ENCODE data around the gene AXL. TPM values are rescaled to one million over a fixed set of nuclear protein-coding genes. Genes with fewer than 3 reads are reported as not detected.

The AXL gene
- total RNA-seq, 1 experiment from 2014 or later, result 27.7 TPM

DNA sequence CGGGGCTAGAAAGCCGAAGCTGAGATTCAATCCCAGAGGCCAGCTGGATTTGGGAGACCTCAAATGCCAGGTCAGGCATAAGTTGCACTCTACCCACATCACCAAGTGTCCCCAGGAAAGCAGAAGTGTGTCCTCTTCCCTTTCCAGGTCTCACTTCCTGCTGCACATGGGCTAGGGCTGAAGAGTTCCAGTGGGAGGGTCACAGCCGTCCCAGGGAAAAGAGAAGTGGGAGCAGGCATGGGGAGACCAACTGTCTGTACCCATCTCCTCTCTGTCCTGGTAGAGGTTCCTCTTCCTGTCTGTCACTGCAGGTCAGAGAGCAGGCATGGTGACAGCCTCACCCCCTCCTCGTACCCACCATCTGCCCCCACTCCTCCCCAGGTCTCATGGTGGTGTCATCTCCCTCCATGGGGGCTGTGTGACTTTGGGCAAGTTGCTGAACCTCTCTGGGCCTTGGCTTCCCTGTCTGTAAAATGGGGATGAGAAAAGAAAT, 14.8 kb downstream of the AXL start:
- no peak for DNase-seq (ENCODE audit: extremely low read depth, low read depth)

GRCh38 chr19:41234512-41235168, 15.6 kb downstream of the AXL start:
- no peak for DNase-seq (ENCODE audit: extremely low read depth, low read depth)

GRCh38 chr19:41235480-41235879, 16.5 kb downstream of the AXL start:
- no peak for DNase-seq (ENCODE audit: extremely low read depth, low read depth)

- no peak for DNase-seq (ENCODE audit: extremely low read depth, low read depth)
Observed at GRCh38 chr19:41238244-41238643, 19.2 kb downstream of the AXL start.

DNA sequence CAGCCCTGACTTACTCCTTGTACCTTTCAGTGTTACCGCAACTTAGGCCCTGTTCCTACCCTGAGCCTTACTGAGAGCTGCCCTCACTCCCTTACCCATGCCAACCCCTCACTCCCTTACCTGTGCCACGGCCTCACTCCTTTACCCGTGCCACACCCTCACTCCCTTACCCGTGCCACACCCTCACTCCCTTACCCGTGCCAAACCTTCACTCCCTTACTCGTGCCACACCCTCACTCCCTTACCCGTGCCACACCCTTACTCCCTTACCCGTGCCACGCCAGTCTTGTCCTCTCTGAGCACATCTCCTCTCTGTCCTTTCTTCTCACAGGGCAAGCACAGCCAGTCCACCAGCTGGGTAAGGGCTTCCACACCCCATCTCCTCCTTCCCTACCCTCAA, 20.3 kb downstream of the AXL start:
- no peak for DNase-seq (ENCODE audit: extremely low read depth, low read depth)

- no peak for DNase-seq (ENCODE audit: extremely low read depth, low read depth)
Observed at GRCh38 chr19:41239961-41240574, 21.0 kb downstream of the AXL start.

DNA sequence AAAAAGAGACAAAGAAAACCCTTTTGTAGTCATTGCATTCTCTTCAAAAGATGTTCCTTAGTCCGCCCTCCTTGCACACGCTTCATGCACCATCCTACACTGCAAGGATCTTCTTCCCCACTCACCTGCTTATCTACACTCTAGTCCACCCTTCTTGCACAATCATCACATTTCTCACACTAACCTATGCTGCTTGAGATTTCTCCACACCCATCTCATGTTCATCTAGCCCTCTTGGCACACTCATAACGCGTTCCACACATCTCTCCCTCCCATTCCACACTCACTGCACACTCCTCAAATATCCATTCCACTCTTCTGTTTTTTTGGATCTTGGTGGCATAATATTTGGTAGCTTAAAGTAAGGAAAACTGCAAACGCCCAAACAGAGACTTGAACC, 22.8 kb downstream of the AXL start:
- no peak for DNase-seq (ENCODE audit: extremely low read depth, low read depth)

- DNase-seq (ENCODE audit: extremely low read depth, low read depth), result no peak
Observed at GRCh38 chr19:41244117-41244516, 25.1 kb downstream of the AXL start.

GRCh38 chr19:41245843-41246242, 26.8 kb downstream of the AXL start:
- no peak for DNase-seq (ENCODE audit: extremely low read depth, low read depth)

- no peak for DNase-seq (ENCODE audit: extremely low read depth, low read depth)
Observed at GRCh38 chr19:41248895-41249294, 29.9 kb downstream of the AXL start.

DNA sequence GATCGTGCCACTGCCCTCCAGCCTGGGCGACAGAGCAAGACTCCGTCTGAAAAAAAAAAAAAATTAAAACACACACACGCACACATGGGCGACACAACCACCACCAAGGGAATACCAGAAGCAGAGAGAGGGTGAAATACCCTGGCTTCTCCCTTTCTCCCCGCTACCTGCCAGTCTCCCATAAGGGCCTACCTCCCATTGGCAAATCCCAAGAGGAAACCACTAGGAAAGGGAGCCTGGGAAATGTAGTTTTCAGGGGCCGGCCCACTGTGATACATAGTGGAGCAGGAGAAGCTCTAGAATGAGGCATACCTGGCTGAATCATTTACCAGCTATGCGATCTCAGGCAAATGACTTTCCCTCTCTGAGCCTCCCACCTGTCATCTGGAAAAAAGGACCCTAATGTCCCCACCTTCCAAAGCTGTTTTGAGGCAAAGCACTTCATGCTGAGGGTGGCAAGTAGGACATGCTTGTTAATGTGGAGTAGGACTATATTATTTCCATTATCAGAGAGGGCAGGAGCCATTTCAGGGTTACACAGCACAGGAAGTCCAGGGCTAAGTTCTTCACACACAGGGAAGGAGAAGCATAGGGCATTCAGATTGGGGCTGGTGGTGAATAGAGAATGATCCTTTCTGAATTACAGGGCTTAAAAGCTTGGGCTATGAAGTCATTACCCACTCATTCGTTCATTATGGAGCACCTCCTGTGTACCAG, 30.8 kb downstream of the AXL start:
- DNase-seq (ENCODE audit: extremely low read depth, low read depth), result no peak

DNA sequence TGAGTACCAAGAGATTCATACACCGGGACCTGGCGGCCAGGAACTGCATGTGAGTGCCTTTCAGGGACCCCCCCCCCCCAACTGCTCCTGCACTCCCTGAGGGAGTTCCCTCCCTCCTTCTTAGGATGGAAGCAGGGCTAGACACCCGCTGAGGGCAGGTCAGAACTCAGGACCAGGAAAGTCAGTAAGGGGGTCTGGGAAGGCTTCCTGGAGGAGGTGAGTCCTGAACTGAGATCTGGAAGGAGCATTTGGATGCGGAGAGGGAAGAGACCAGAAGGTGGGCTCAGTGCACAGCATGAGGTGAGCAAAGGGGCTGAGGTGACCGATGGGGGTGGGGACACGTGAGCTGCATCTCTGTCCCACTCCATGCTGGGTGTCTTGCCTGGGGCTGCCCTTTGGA, 34.6 kb downstream of the AXL start:
- no peak for DNase-seq (ENCODE audit: extremely low read depth, low read depth)

GRCh38 chr19:41255171-41255570, 36.1 kb downstream of the AXL start:
- DNase-seq (ENCODE audit: extremely low read depth, low read depth), result no peak

DNA sequence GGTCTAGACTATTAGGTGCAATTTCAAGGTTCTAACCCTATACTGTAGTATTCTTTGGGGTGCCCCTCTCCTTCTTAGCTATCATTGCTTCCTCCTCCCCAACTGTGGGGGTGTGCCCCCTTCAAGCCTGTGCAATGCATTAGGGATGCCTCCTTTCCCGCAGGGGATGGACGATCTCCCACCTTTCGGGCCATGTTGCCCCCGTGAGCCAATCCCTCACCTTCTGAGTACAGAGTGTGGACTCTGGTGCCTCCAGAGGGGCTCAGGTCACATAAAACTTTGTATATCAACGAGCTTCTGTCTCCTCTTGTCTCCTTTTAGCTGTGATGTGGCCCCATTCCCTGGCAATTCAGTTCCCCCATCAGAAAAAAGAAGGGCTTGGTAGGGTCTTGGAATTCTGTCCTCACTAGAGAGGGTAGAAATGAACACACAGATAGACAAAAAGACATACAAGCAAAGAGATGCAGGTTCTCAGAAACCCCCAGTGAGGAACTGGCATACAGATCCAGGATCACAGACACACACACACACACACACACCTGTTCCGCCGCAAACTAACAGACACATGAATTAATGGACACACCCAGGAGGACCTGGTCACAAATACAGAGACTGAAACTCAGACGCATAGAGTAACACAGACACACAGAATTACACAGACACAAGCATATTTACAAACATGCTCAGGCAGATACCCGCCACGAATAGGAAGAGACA, 42.6 kb downstream of the AXL start:
- DNase-seq (ENCODE audit: extremely low read depth, low read depth), result no peak

DNA sequence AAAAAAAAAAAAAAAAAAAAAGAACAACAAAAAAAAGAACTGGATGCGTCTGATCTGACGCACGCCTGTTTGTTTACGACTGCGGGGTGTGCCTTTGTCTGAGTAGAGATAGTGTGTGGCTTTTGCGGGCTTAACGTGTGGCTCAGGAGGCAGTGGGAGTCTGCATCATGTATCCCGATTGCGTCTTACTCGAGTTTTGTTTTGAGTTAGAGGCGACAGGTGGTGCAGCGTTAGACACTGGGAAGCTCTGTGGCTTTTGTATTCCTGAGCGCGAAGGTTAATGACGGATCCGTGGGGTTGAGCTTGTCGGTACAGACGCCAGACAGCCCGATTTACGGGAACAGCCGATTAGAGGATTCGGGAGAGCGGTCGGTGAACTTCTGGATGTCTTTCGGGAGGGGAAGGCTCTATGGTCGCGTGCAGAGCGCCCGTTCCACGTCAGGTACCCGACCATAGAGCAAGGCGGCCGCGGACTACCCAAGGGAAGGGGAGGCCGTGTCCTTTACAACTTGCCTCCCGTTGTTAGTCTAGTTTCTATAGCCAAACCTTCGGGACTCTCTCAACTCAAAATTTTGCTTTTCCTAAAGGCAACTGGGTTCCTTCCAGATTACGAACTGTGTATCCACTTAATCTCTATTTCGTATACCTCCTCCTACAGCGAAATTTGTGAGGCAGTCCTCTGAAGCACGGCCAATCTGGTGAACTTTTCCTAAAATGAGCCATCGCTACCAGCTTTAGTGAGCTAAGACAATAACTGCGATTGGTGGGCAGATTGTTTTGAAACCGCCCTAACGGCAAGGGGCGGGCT, 44.2 kb downstream of the AXL start:
- DNase-seq (ENCODE audit: extremely low read depth, low read depth), result no peak

- peak; percentile 100 for DNase-seq (ENCODE audit: extremely low read depth, low read depth)
Observed at GRCh38 chr19:41263850-41264580, 45.0 kb downstream of the AXL start, which contains the start of gene HNRNPUL1. HNRNPUL1 (plus strand) TSS chr19:41264372; CDS start chr19:41264504, 132 bp downstream.

DNA sequence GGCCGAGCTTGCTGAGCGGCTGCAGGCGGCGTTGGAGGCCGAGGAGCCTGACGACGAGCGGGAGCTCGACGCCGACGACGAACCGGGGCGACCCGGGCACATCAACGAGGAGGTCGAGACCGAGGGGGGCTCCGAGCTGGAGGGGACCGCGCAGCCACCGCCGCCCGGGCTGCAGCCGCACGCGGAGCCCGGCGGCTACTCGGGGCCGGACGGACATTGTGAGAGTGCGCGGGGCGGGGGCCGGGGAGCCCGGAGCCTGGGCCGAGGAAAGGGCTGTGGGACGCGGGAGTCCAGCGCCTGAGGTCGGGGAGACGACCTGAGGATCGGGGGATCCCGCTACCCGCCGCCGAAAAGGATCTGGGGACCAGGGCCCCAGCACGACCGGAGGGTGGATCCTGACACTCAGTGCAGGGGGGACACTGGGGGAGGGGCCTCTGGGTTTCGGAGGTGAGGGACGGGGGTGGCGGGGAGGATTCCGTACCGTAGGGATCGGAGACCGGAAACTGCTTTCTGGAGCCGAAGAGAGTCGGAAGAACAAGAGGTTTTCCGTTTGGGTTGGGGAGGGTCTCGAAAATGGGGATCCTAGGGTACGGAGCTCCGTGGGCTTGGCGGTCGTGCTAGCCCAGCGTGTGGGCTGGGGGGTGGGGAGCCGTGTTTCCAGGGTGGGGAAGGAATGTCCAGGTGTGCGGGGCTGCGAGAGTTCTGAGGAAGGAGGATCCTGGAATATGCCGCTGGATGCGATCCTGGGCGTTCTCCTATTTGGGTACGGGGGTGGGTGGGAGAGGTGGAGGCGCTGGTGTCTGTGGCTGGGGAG, 45.8 kb downstream of the AXL start:
- DNase-seq (ENCODE audit: extremely low read depth, low read depth), result no peak

DNA sequence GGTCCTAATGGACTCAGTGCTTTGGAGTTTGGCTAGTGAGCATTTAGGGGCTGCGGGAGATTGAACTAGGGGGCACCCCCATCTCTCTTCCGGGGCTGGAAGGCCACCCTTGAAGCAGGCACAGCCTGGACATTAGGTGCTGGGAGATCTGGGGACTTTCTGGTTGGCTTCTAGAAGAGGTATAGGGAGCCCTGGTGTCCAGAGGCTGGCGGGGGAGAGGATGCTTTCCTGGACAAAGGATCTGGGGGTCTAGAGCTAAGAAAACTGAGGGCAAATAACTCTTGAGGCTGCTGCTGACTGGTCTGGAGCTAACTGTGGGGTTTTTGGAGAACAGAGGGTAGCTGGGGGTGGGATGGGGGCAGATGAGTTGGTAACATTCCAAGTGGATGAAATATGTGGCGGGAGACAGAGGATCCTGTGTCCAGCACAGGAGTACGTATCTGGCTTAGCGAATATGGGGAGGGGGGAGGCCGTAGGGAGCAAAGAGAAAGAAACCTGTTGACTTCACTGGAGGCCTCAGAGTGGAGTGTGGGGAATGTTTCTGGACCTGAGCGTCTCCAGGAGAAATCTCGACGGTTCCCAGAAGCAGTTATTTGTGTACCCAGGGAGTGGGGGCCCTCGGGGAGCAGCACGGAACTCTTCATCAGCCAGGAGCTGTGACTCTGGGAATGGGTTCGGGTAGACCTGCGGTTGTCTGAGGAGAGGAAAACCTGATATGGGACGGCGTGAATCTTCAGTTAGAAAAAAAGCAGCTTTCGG, 46.6 kb downstream of the AXL start:
- no peak for DNase-seq (ENCODE audit: extremely low read depth, low read depth)
